OCI-LY1 (cell line): ENCODE results near the gene RABIF.

Source experiments
- H2AFZ ChIP-seq: fragments of 200-600 bp; sonication (generic), shearing (Covaris generic); 2 replicates; pipeline ENCODE4 v1.6.0; 2014; ENCODE audit warnings: antibody characterized with exemption, mild to moderate bottlenecking, low read length
- H3F3A ChIP-seq: fragments of 200-600 bp; sonication (generic), shearing (Covaris generic); 2 replicates; pipeline ENCODE4 v1.6.0; 2014; ENCODE audit warnings: mild to moderate bottlenecking, antibody characterized with exemption, low read length, moderate library complexity; ENCODE audit not compliant: insufficient read depth
- H3K27ac ChIP-seq: fragments of 200-600 bp; sonication (generic); 2 replicates; pipeline ENCODE4 v1.5.1; 2014; ENCODE audit warnings: low read length, mixed run types, mild to moderate bottlenecking, low read depth; ENCODE audit not compliant: poor library complexity, severe bottlenecking
- H3K27me3 ChIP-seq: fragments of 200-600 bp; sonication (generic); 2 replicates; pipeline ENCODE4 v1.6.0; 2014; ENCODE audit warnings: antibody characterized with exemption, mild to moderate bottlenecking, low read length, moderate library complexity; ENCODE audit not compliant: insufficient read depth
- H3K36me3 ChIP-seq: fragments of 200-600 bp; sonication (generic); 2 replicates; pipeline ENCODE4 v1.6.1; 2014; ENCODE audit warnings: mild to moderate bottlenecking, antibody characterized with exemption, low read length, moderate library complexity, mixed read lengths; ENCODE audit not compliant: insufficient read depth
- H3K4me1 ChIP-seq: fragments of 200-600 bp; sonication (generic); 2 replicates; pipeline ENCODE4 v1.5.1; 2014; ENCODE audit warnings: mild to moderate bottlenecking, low read length, moderate library complexity; ENCODE audit not compliant: insufficient read depth, severe bottlenecking
- H3K4me2 ChIP-seq: fragments of 200-600 bp; sonication (generic), shearing (Covaris generic); 2 replicates; pipeline ENCODE4 v1.6.1; 2014; ENCODE audit warnings: low read length
- H3K4me3 ChIP-seq: fragments of 200-600 bp; sonication (generic); 2 replicates; pipeline ENCODE4 v1.5.1; 2014; ENCODE audit warnings: low read length, low read depth, mild to moderate bottlenecking, mixed read lengths; ENCODE audit not compliant: poor library complexity, severe bottlenecking
- H3K79me2 ChIP-seq: fragments of 200-600 bp; shearing (Covaris generic); 2 replicates; pipeline ENCODE4 v1.6.1; 2016; ENCODE audit warnings: mixed run types, low read length, mixed read lengths; ENCODE audit not compliant: insufficient read depth
- H3K9ac ChIP-seq: fragments of 200-600 bp; sonication (generic), shearing (Covaris generic); 2 replicates; pipeline ENCODE4 v1.6.1; 2014; ENCODE audit warnings: mild to moderate bottlenecking, low read length, mixed read lengths
- H3K9me2 ChIP-seq: fragments of 200-600 bp; sonication (generic), shearing (Covaris generic); 2 replicates; pipeline ENCODE4 v1.6.1; 2014; ENCODE audit warnings: low read depth, mild to moderate bottlenecking, low read length, mixed read lengths
- H3K9me3 ChIP-seq: fragments of 200-600 bp; shearing (Covaris generic); 2 replicates; pipeline ENCODE4 v1.6.1; 2014; ENCODE audit warnings: low read length, mixed read lengths
- H4K20me1 ChIP-seq: fragments of 200-600 bp; sonication (generic), shearing (Covaris generic); 2 replicates; pipeline ENCODE4 v1.6.0; 2016; ENCODE audit warnings: mild to moderate bottlenecking, low read length; ENCODE audit not compliant: insufficient read depth
- EZH2 ChIP-seq: fragments of 200-600 bp; sonication (generic), shearing (Covaris generic); IDR thresholded peaks from 2 replicates; pipeline ENCODE4 v1.8.0; 2017; ENCODE audit warnings: borderline replicate concordance, mixed run types, mild to moderate bottlenecking, antibody characterized with exemption, low read length, moderate library complexity, mixed read lengths
- TF ChIP-seq, protein P1 (sequence below): fragments of 200-600 bp; sonication (generic), shearing (Covaris generic); IDR thresholded peaks from 2 replicates; pipeline ENCODE4 v1.5.1; 2017; ENCODE audit warnings: mild to moderate bottlenecking, antibody characterized with exemption, low read length, moderate library complexity, mixed read lengths

The RABIF gene

DNA sequence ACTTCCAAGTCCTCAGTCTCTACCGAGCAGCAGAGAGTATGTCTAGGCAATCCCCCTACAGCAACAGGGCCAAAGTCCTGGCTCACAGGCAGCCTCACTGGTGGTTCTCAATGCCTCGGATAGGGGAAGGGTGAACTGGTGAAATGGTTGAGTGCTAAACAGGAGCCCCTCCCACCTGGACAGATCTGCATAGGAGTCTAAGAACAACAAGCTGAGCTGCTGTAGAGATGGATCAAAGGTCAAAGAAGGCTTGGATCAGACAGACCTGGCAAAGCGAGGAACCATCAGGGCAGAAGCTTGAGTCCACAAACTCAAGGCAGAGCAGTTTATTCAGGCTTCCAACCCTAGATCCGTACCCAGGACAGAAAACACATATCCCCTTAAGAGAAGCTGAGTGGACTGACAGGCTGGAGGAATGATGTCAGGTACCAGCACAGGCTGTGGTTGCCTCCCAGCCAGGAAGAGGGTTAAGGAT lies 31.8 kb downstream of the RABIF start:
- H3K27me3 ChIP-seq, result peaks cover 7% of the 10 kb centered on the region; the same call in 1 of the 2 replicates
- no peak overlapping the region for H3K9ac ChIP-seq
- peaks cover 12% of the 10 kb centered on the region for H3K4me1 ChIP-seq
- no peak overlapping the region for H3K4me2 ChIP-seq
- no peaks in the 10 kb centered on the region for H3F3A ChIP-seq
- H3K79me2 ChIP-seq, result no peaks in the 10 kb centered on the region
- TF ChIP-seq EZH2, result no peak
- TF ChIP-seq, protein P1, sequence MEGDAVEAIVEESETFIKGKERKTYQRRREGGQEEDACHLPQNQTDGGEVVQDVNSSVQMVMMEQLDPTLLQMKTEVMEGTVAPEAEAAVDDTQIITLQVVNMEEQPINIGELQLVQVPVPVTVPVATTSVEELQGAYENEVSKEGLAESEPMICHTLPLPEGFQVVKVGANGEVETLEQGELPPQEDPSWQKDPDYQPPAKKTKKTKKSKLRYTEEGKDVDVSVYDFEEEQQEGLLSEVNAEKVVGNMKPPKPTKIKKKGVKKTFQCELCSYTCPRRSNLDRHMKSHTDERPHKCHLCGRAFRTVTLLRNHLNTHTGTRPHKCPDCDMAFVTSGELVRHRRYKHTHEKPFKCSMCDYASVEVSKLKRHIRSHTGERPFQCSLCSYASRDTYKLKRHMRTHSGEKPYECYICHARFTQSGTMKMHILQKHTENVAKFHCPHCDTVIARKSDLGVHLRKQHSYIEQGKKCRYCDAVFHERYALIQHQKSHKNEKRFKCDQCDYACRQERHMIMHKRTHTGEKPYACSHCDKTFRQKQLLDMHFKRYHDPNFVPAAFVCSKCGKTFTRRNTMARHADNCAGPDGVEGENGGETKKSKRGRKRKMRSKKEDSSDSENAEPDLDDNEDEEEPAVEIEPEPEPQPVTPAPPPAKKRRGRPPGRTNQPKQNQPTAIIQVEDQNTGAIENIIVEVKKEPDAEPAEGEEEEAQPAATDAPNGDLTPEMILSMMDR, result no peak
- no peaks in the 10 kb centered on the region for H3K9me3 ChIP-seq
- no peak overlapping the region for H3K4me3 ChIP-seq
- H3K36me3 ChIP-seq, result no peaks in the 10 kb centered on the region
- no peak overlapping the region for H3K27ac ChIP-seq
- no peaks in the 10 kb centered on the region for H3K9me2 ChIP-seq
- H2AFZ ChIP-seq, result no peak overlapping the region
- H4K20me1 ChIP-seq, result no peaks in the 10 kb centered on the region

DNA sequence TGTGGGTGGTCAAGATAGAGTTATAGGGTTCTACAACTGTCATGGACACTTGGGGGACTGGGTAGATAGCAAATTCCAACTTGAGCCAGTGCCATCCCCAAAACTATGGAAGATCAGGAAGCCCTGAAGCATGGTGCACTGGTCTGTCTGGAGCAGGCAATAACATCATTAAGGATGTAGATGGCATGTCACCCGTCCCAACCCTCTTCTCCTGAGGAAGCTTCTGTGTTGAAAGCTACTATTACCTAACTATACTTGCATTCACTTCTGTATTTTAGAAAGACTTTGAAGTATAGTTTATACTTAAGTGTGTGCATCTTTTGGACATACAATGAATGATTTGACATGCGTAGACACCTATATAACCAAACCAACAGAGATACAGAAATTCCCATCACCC lies 32.9 kb downstream of the RABIF start:
- no peaks in the 10 kb centered on the region for H3K79me2 ChIP-seq
- no peak overlapping the region for H3K27ac ChIP-seq
- H3K36me3 ChIP-seq, result no peaks in the 10 kb centered on the region
- H3K4me2 ChIP-seq, result no peak overlapping the region
- no peak overlapping the region for H3K9ac ChIP-seq
- H2AFZ ChIP-seq, result no peak overlapping the region
- TF ChIP-seq EZH2, result no peak
- TF ChIP-seq, protein P1, result no peak
- peaks cover 2% of the 10 kb centered on the region for H3K4me1 ChIP-seq
- H3F3A ChIP-seq, result no peaks in the 10 kb centered on the region
- no peaks in the 10 kb centered on the region for H3K9me2 ChIP-seq
- peaks cover 3% of the 10 kb centered on the region; the same call in 1 of the 2 replicates for H3K27me3 ChIP-seq
- no peaks in the 10 kb centered on the region for H3K9me3 ChIP-seq
- no peaks in the 10 kb centered on the region for H4K20me1 ChIP-seq
- H3K4me3 ChIP-seq, result no peak overlapping the region

DNA sequence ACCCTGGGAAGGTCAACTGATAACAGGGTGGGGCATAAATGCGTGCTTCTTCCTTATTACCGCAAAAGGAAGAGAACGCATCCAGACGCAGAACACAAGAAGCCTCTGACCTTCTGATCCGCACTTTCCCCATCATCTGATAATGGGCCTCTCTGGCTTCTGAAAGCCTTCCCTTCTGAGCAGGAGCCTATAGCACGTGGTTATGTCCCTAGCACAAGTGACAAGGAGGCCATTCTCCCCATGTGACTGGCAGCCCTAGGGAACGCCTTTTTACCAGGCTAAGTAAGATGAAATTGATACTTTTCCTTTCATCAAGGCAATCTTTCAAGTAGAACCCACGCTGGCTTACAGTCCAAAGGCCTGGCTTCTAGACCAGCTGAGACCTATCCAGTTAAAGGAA lies 34.2 kb downstream of the RABIF start:
- no peak overlapping the region for H3K27ac ChIP-seq
- no peaks in the 10 kb centered on the region for H3K79me2 ChIP-seq
- no peak overlapping the region for H3K4me3 ChIP-seq
- no peaks in the 10 kb centered on the region for H3K9me2 ChIP-seq
- no peaks in the 10 kb centered on the region for H3F3A ChIP-seq
- no peak overlapping the region for H3K4me2 ChIP-seq
- no peaks in the 10 kb centered on the region for H3K9me3 ChIP-seq
- no peaks in the 10 kb centered on the region for H3K36me3 ChIP-seq
- H3K9ac ChIP-seq, result no peak overlapping the region
- H2AFZ ChIP-seq, result no peak overlapping the region
- peaks cover 9% of the 10 kb centered on the region for H3K4me1 ChIP-seq
- TF ChIP-seq EZH2, result no peak
- TF ChIP-seq, protein P1, result no peak
- H4K20me1 ChIP-seq, result no peaks in the 10 kb centered on the region
- no peaks in the 10 kb centered on the region for H3K27me3 ChIP-seq
